GM19438 (cell line): ENCODE measurements around the gene MRPL32.

Experiments
- ATAC-seq: cut with Tn5 transposase; IDR thresholded peaks from one replicate; pipeline ENCODE4 v1.9.1; 2021; ENCODE audit warnings: low read depth; ENCODE audit not compliant: unreplicated experiment

Gene MRPL32

GRCh38 chr7:42964293-42964692 is 32.1 kb downstream of the MRPL32 start:
- no peak for ATAC-seq

- no peak for ATAC-seq
Measured at GRCh38 chr7:42964849-42965805, 33.0 kb downstream of the MRPL32 start.

- ATAC-seq = no peak
Measured at GRCh38 chr7:42967391-42967790, 35.2 kb downstream of the MRPL32 start.

- no peak for ATAC-seq
Measured at GRCh38 chr7:42972699-42973500, 40.7 kb downstream of the MRPL32 start.

- ATAC-seq = no peak
Measured at GRCh38 chr7:42976371-42976770, 44.2 kb downstream of the MRPL32 start.

- no peak for ATAC-seq
Measured at GRCh38 chr7:42978496-42978895, 46.3 kb downstream of the MRPL32 start.

- no peak for ATAC-seq
Measured at GRCh38 chr7:42980084-42980483, 47.9 kb downstream of the MRPL32 start.

- no peak for ATAC-seq
Measured at GRCh38 chr7:42980514-42980913, 48.3 kb downstream of the MRPL32 start.

- ATAC-seq = no peak
Measured at GRCh38 chr7:42981601-42982000, 49.4 kb downstream of the MRPL32 start.

- ATAC-seq = no peak
Measured at GRCh38 chr7:42982604-42983115, 50.5 kb downstream of the MRPL32 start.

GRCh38 chr7:42984137-42984536 is 52.0 kb downstream of the MRPL32 start:
- ATAC-seq = no peak

GRCh38 chr7:42986213-42986612 is 54.0 kb downstream of the MRPL32 start:
- no peak for ATAC-seq

GRCh38 chr7:42986781-42987248 is 54.6 kb downstream of the MRPL32 start:
- ATAC-seq = no peak
